Measurements from ENCODE around the gene AXIN2. TPM values are rescaled to one million over a fixed set of nuclear protein-coding genes. Genes with fewer than 3 reads are reported as not detected.
"Not testable (repeated sequence)": the region's sequence is repeated elsewhere in the genome, so short reads cannot be mapped to it uniquely, and the experiment has no call there.

Gene AXIN2
- total RNA-seq, 1 donor from 2014 or later: 115 TPM

GRCh38 chr17:65514541-65514940, 46.9 kb downstream of the AXIN2 start:
- peak overlapping the region; percentile 59 for H3K27ac Mint-ChIP-seq
- H3K4me3 Mint-ChIP-seq: no peak overlapping the region
- DNase-seq (ENCODE audit: extremely low spot score, unreplicated experiment): no peak
- TF ChIP-seq CTCF (conservative IDR thresholded peaks at IDR 0.05): no peak
- H3K9me3 Mint-ChIP-seq: no peaks in the 10 kb centered on the region
- peaks cover 21% of the 10 kb centered on the region for H3K4me1 Mint-ChIP-seq (ENCODE audit: unreplicated experiment)
- H3K36me3 Mint-ChIP-seq: no peaks in the 10 kb centered on the region
- H3K27me3 Mint-ChIP-seq: no peaks in the 10 kb centered on the region

- no peak for DNase-seq (ENCODE audit: extremely low spot score, unreplicated experiment)
- H3K9me3 Mint-ChIP-seq: no peaks in the 10 kb centered on the region
These were observed 47.4 kb downstream of the AXIN2 start for GRCh38 chr17:65514082-65514481.

GRCh38 chr17:65511316-65511715, 50.1 kb downstream of the AXIN2 start:
- H3K4me3 Mint-ChIP-seq: no peak overlapping the region
- peaks cover under 1% of the 10 kb centered on the region for H3K9me3 Mint-ChIP-seq
- no peaks in the 10 kb centered on the region for H3K27me3 Mint-ChIP-seq
- H3K4me1 Mint-ChIP-seq (ENCODE audit: unreplicated experiment): peaks cover 6% of the 10 kb centered on the region
- TF ChIP-seq CTCF (conservative IDR thresholded peaks at IDR 0.05): no peak
- H3K36me3 Mint-ChIP-seq: no peaks in the 10 kb centered on the region
- H3K27ac Mint-ChIP-seq: no peak overlapping the region
- no peak for DNase-seq (ENCODE audit: extremely low spot score, unreplicated experiment)

More at GRCh38 chr17:65514082-65514481, 47.4 kb downstream of the AXIN2 start:
- no peaks in the 10 kb centered on the region for H3K36me3 Mint-ChIP-seq
- peaks cover 17% of the 10 kb centered on the region for H3K4me1 Mint-ChIP-seq (ENCODE audit: unreplicated experiment)
- TF ChIP-seq CTCF (conservative IDR thresholded peaks at IDR 0.05): no peak
- peak overlapping the region; percentile 18 for H3K4me3 Mint-ChIP-seq
- H3K27ac Mint-ChIP-seq: peak overlapping the region; percentile 59
- H3K27me3 Mint-ChIP-seq: no peaks in the 10 kb centered on the region

- no peaks in the 10 kb centered on the region for H3K36me3 Mint-ChIP-seq
- H3K27ac Mint-ChIP-seq: no peak overlapping the region
- DNase-seq (ENCODE audit: extremely low spot score, unreplicated experiment): no peak
- TF ChIP-seq CTCF (conservative IDR thresholded peaks at IDR 0.05): no peak
- peaks cover 5% of the 10 kb centered on the region for H3K9me3 Mint-ChIP-seq
- no peak overlapping the region for H3K4me3 Mint-ChIP-seq
- H3K4me1 Mint-ChIP-seq (ENCODE audit: unreplicated experiment): peaks cover 7% of the 10 kb centered on the region
- no peaks in the 10 kb centered on the region for H3K27me3 Mint-ChIP-seq
These were observed 52.4 kb downstream of the AXIN2 start for GRCh38 chr17:65509032-65509431.

- not testable (repeated sequence) for H3K36me3 Mint-ChIP-seq; H3K27ac Mint-ChIP-seq; H3K27me3 Mint-ChIP-seq; H3K4me3 Mint-ChIP-seq; H3K4me1 Mint-ChIP-seq (ENCODE audit: unreplicated experiment); H3K9me3 Mint-ChIP-seq; DNase-seq (ENCODE audit: extremely low spot score, unreplicated experiment)
These were observed 56.8 kb downstream of the AXIN2 start for GRCh38 chr17:65504673-65505072.

GRCh38 chr17:65504141-65504540, 57.3 kb downstream of the AXIN2 start:
- no peak overlapping the region for H3K4me3 Mint-ChIP-seq
- H3K9me3 Mint-ChIP-seq: peaks cover 5% of the 10 kb centered on the region
- DNase-seq (ENCODE audit: extremely low spot score, unreplicated experiment): no peak
- H3K4me1 Mint-ChIP-seq (ENCODE audit: unreplicated experiment): peaks cover 7% of the 10 kb centered on the region
- H3K27me3 Mint-ChIP-seq: no peaks in the 10 kb centered on the region
- no peaks in the 10 kb centered on the region for H3K36me3 Mint-ChIP-seq
- no peak overlapping the region for H3K27ac Mint-ChIP-seq
- no peak for TF ChIP-seq CTCF (conservative IDR thresholded peaks at IDR 0.05)

Data from type B pancreatic cell (in vitro differentiated cells).